Neural crest cell (in vitro differentiated cells): Measurements from ENCODE around the gene PLEK. TPM values are rescaled to one million over a fixed set of nuclear protein-coding genes. Genes with fewer than 3 reads are reported as not detected.

Experiments
- DNase-seq: peaks from one replicate; pipeline ENCODE4 v3.0.0; 2021; ENCODE audit warnings: low read depth, mixed read lengths, low spot score
- H3K27ac Mint-ChIP-seq: one replicate; pipeline ENCODE4 v1.8.0; 2021; ENCODE audit warnings: mild to moderate bottlenecking, mixed read lengths; ENCODE audit not compliant: unreplicated experiment
- H3K27me3 Mint-ChIP-seq: 2 replicates; pipeline ENCODE4 v1.8.0; 2021; ENCODE audit warnings: low read depth, mild to moderate bottlenecking, mixed read lengths
- H3K36me3 Mint-ChIP-seq: 2 replicates; pipeline ENCODE4 v1.8.0; 2021; ENCODE audit warnings: low read depth, mild to moderate bottlenecking, mixed read lengths
- H3K4me1 Mint-ChIP-seq: 2 replicates; pipeline ENCODE4 v1.8.0; 2021; ENCODE audit warnings: mixed read lengths
- H3K4me3 Mint-ChIP-seq: one replicate; pipeline ENCODE4 v1.8.0; 2021; ENCODE audit warnings: mild to moderate bottlenecking, mixed read lengths
- H3K9me3 Mint-ChIP-seq: 2 replicates; pipeline ENCODE4 v1.8.0; 2021; ENCODE audit warnings: mixed read lengths
- CTCF ChIP-seq: fragments of 200-600 bp; sonication (generic); conservative IDR thresholded peaks from 2 replicates; pipeline ENCODE4 v1.5.0; 2021; ENCODE audit warnings: antibody characterized with exemption, mild to moderate bottlenecking
- total RNA-seq: library from RNA; stranded (reverse); gene quantifications from 2 replicates; pipeline ENCODE4 v1.2.1, GENCODE V29; 2021

The PLEK gene
- total RNA-seq, 1 donor from 2014 or later, result not detected

- H3K4me1 Mint-ChIP-seq, result no peaks in the 10 kb centered on the region
- H3K36me3 Mint-ChIP-seq, result no peaks in the 10 kb centered on the region
- TF ChIP-seq CTCF, result no peak
- peaks cover 34% of the 10 kb centered on the region for H3K27me3 Mint-ChIP-seq
- H3K9me3 Mint-ChIP-seq, result no peaks in the 10 kb centered on the region
- no peak for DNase-seq
- H3K4me3 Mint-ChIP-seq, result no peak overlapping the region
- H3K27ac Mint-ChIP-seq, result no peak overlapping the region
Measured at GRCh38 chr2:68385220-68385906, 20.3 kb downstream of the PLEK start.

DNA sequence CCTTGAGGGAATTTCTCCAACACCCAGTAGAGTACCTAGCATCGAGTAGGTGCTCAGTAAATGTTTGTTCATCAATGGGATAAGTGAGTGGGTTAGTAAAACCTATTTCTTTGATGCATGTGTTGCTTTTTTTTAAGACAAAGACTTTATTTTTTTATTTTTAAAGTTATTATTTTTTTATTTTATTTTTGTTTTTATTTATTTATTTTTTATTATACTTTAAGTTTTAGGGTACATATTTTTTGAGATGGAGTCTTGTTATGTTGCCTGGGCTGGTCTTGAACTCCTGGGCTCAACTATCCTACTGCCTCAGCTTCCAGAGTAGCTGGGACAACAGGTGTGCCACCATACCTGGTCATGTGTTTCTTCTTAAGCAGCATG lies 20.8 kb downstream of the PLEK start:
- DNase-seq, result no peak
- no peak overlapping the region for H3K4me3 Mint-ChIP-seq
- no peaks in the 10 kb centered on the region for H3K36me3 Mint-ChIP-seq
- no peaks in the 10 kb centered on the region for H3K9me3 Mint-ChIP-seq
- H3K4me1 Mint-ChIP-seq, result no peaks in the 10 kb centered on the region
- TF ChIP-seq CTCF, result no peak
- H3K27ac Mint-ChIP-seq, result no peak overlapping the region
- peaks cover 34% of the 10 kb centered on the region for H3K27me3 Mint-ChIP-seq

- H3K4me1 Mint-ChIP-seq, result no peaks in the 10 kb centered on the region
- no peak overlapping the region for H3K4me3 Mint-ChIP-seq
- no peak overlapping the region for H3K27ac Mint-ChIP-seq
- peaks cover 33% of the 10 kb centered on the region for H3K27me3 Mint-ChIP-seq
- H3K9me3 Mint-ChIP-seq, result no peaks in the 10 kb centered on the region
- no peak for TF ChIP-seq CTCF
- no peak for DNase-seq
- H3K36me3 Mint-ChIP-seq, result no peaks in the 10 kb centered on the region
Measured at GRCh38 chr2:68386365-68386764, 21.3 kb downstream of the PLEK start.

DNA sequence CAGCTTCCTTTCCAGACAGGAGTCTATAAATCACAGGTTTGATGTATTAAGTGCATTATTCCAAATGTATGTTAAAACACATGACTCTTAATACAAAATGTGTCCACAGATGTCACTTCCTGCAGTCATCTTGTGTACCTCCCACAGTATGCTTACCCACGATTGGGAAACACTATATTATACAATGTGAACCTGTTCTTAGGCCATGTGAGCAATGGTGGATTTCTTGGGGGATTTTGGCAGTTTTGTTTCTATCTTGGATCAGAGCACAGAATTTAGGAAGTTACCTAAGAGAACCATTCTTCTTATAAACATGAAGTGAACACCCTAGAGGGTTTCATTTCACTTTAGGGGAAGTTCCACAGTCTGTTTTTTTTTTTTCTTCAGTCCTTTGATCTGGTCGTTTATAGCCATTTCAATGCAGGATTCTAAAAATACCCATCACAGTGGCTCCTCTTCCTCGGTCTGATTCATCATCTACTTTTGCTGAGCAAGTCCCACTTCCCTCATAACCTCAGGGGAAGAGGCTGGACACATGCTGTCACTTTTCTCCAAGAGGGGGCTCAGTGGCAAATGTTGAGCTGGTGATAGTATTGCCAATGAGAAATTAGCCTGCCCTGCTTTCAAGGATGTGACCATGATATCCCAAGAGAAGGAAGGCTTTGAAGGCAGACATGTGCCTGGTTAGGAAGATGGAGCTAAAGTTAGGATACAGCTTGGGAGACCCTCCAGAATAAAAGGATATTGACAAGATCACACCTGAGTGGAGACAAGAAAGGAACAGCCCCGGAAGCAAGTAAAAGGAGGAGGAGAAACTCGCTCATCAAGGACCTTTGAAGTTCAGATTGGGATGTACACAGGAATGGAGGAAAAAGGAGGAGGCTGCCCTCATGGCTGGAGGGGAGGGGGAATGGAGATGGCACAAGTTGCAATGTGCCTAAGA lies 22.6 kb downstream of the PLEK start:
- TF ChIP-seq CTCF, result no peak
- Mint-ChIP-seq H3K4me3 (no peak overlapping the region), H3K4me1 (no peaks in the 10 kb centered on the region), H3K9me3 (no peaks in the 10 kb centered on the region), H3K27ac (no peak overlapping the region), H3K27me3 (peaks cover 42% of the 10 kb centered on the region), H3K36me3 (no peaks in the 10 kb centered on the region)
- DNase-seq, result no peak

DNA sequence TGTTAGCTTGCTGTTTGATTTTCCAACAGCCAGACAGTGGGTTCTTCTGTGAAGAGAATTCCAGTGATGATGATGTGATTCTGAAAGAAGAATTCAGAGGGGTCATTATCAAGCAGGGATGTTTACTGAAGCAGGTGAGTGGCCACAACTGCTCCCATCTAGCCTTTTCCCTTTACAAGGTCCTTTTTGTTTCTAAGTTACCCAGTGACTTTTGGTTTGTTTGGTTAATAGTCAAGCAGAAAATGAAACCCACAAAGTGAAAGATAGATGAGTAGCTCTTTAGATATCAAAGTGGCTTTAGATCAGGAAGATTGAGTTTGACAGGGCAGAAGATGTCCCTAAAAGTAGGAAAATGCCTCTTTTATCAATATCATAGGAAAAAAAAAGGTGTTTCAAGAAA lies 23.3 kb downstream of the PLEK start:
- H3K36me3 Mint-ChIP-seq, result no peaks in the 10 kb centered on the region
- no peak overlapping the region for H3K27ac Mint-ChIP-seq
- no peaks in the 10 kb centered on the region for H3K4me1 Mint-ChIP-seq
- no peak overlapping the region for H3K4me3 Mint-ChIP-seq
- DNase-seq, result no peak
- no peaks in the 10 kb centered on the region for H3K9me3 Mint-ChIP-seq
- peaks cover 45% of the 10 kb centered on the region for H3K27me3 Mint-ChIP-seq
- no peak for TF ChIP-seq CTCF
